GM12801 (cell line): ENCODE results near the gene MAFG.

ENCODE experiments used
- TF ChIP-seq, protein P1 (sequence below): IDR thresholded peaks from one replicate; pipeline ENCODE4 v1.5.1; 2011; ENCODE audit warnings: control low read depth; ENCODE audit not compliant: insufficient read length; ENCODE audit errors: extremely low read depth

The MAFG gene

DNA sequence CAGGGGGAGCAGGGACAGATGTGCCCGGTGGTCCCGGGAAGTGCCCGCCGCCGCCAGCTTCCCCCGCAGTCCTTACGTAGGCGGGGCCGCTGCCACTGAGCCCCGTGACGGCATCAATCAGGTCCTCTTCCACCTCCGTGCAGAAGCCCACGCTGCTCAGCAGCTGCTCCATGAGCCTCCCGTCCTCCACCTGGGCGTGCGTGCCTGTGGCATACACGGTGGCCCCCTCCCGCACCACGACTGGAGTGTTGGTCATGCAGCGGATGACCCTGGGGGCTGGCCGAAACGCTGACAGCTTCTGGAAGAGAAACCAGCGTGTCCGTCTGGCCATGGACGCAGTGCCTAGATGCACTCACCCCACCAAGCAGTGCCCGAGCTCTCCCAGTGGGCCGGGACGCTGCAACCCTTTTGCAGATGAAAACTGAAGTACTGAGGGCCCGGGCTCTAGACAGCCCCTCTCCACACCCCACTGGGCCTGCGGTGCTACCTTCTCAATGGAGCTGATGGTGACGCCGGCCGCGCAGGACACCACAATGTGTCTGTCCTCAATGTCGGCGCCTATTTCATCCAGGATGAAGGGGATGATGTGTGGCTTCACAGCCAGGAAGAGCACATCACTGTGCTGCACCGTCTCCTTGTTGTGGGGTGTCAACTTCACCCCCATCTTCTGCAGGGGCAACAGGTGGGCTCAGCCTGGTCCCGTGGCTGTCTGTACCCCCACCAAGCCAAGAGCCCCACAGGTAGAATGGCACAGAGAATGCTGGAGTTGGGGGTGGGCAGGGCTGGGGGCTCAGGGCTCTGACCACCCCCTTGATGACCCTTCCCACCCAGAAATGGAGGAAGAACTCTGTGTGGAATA, 7.5 kb upstream of the MAFG start:
- TF ChIP-seq, protein P1, sequence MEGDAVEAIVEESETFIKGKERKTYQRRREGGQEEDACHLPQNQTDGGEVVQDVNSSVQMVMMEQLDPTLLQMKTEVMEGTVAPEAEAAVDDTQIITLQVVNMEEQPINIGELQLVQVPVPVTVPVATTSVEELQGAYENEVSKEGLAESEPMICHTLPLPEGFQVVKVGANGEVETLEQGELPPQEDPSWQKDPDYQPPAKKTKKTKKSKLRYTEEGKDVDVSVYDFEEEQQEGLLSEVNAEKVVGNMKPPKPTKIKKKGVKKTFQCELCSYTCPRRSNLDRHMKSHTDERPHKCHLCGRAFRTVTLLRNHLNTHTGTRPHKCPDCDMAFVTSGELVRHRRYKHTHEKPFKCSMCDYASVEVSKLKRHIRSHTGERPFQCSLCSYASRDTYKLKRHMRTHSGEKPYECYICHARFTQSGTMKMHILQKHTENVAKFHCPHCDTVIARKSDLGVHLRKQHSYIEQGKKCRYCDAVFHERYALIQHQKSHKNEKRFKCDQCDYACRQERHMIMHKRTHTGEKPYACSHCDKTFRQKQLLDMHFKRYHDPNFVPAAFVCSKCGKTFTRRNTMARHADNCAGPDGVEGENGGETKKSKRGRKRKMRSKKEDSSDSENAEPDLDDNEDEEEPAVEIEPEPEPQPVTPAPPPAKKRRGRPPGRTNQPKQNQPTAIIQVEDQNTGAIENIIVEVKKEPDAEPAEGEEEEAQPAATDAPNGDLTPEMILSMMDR = no peak

DNA sequence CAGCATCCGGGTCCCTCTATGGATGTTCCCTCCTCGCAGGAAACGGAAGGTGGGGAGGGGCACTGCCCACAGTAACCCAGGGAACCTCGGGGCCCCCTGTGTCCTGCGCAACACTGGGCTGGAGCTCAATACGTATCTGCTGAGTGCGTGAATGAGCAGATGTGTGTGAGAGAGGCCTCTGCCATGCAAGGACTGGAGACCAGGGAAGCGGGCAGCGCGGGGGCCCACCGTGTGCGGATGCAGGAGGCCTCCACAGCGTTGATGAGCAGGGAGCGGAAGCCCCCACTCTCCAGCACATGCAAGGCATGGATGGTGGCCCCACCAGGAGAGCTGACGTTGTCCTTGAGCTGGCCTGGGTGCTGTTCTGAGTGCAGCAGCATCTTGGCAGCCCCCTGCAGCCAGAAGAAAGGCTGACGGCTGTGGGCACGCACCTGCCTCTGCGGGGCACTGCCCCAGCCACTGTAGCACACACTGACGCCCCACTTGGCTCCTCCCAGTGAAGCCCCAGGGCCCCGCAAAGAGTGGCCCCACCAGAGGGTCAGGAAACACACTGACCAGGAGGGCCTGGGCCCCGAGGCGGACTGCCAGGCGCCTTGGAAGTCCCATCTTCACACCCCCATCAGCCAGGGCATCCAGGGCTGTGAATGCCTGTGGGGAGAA, 6.7 kb upstream of the MAFG start:
- TF ChIP-seq, protein P1 = no peak

DNA sequence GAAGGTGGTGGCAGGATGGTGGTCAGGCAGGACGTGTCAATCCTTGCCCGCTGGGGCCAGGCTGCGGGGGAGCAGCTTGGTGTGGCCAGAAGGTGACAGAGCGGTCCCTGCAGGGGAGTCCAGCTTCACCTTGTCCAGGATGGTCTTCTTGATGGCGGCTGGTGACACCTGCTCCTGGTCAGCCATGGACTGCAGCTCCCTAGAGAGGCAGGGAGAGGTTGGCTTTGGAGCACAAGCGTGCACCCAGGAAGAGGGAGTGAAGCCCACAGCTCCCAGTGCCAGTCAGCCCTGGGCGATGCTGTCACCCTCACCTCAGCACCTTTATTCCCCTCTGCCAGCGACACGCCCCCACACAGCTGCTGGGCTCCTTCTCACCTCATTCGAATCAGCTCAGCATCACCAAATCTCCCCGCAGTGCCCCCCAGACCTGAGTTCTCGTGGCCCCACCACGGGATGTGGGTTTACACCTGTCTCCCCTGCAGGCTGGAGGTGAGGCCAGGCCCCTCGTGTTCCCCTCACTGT, 5.7 kb upstream of the MAFG start:
- TF ChIP-seq, protein P1 = no peak

DNA sequence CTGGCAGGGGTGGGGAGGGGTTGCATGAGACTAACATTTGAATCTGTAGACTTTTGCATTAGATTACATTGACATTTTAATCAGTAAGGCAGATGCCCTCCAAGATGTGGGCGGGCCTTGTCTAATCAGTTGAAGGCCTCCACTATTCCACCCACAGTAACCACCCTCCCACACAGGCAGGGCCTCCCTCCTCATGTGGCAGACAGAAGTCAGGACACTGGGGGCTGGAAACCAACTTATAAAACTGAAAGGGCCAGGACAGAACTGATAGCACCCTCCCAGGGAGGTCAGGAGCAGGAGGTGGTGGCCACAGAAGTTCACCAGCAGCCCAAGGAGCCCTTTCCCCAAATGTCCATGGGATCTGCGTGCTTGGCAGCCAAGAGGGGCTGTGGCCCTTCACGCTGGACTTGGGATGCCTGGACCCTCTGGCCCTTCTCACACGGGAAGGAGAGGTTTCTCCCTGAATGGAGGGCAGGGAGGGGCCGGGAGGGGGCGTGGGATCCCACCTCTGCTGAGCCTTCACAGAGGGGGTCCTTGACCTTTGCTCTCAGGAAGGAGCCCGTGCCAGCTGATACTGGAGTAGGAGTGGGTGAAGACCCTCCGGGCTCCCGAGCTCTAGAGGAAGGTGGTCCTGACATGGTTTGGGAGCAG, 4.9 kb upstream of the MAFG start:
- TF ChIP-seq, protein P1 = no peak

DNA sequence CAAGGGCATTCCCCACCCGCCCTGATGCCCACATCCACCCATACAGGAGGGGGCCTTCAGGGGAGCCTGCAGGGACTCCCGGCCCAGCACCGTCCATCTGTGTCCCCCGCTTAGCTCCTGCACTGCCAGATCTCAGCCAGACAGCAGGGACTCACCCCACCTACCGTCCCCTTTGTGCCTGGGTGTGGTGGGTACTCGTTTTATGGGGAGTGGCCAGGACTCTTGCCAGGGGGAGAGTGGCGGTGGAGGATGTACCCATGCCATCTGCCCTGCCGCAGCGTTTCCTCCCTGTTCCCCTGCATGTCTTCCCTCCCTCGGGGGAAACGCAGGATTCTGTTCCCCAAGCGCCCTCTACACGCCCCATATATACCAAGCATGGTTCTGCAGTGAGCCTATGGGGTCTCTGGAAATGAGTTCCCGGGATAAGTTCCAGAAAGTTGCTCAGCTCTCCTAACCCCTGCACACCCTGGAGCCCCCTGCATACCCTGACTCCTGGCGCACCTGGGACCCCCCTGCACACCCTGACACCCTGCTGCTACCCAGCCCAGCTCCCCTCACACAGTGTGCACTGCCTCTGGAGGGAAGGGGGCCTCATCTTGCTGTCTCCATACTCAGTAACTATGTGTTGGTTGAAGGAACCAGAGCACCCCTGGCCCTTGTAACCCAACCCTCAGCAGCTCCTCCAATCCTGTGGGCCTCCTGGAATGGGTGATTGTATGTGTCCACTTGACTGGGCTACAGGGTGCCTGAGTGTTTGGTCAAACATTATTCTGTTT, 4.2 kb upstream of the MAFG start:
- TF ChIP-seq, protein P1 = no peak

DNA sequence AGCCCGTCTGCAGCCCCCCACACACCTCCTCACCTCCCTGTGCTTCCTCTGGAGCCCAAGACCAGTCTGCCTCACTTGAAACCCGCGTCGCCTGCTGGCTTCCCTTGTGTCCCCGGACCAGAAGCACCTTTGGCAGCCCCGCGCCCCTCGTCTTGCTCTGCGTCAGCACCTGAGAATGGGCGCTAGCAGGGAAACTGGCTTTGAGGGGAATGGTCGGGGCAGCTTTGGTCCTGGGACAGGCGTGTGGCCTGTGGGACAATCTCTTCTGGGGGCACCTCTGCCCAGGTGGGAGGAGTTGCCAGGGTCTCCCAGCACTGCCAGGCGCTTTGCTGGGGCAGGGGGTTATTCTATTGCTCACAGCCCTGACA, 3.6 kb upstream of the MAFG start:
- TF ChIP-seq, protein P1 = no peak
